Kidney (tissue), 14 donors: ENCODE results near the gene FLNB. TPM values are rescaled to one million over a fixed set of nuclear protein-coding genes. Genes with fewer than 3 reads are reported as not detected.

Experiments used
- DNase-seq, 5 donors: peaks; one replicate each; pipeline ENCODE4 v3.0.0-alpha.2; 2013 to 2020
- FAIRE-seq: peaks from 2 replicates; lab custom pipeline; 2012; peaks lifted over from hg19 to GRCh38; lab: Jason Lieb, UNC
- H3K27ac ChIP-seq, 2 donors: one replicate each; pipeline ENCODE4 v1.7.0; 2013; ENCODE audit warnings: low read depth in 2 of 2, low read length in 2 of 2, inconsistent platforms in 1 of 2
- H3K27me3 ChIP-seq: one replicate; pipeline ENCODE4 v1.7.1; 2013; ENCODE audit warnings: low read length, inconsistent platforms; ENCODE audit not compliant: control insufficient read depth, insufficient read depth
- H3K36me3 ChIP-seq, 3 donors: one replicate each; pipeline versions ENCODE4 v1.7.0 to v1.7.1; 2013; ENCODE audit warnings: low read length in 3 of 3, control low read depth in 1 of 3, inconsistent platforms in 1 of 3; ENCODE audit not compliant: insufficient read depth in 3 of 3, control insufficient read depth in 2 of 3
- H3K4me1 ChIP-seq, 3 donors: one replicate each; pipeline versions ENCODE4 v1.7.0 to v1.7.1; 2013; ENCODE audit warnings: low read length in 3 of 3, inconsistent platforms in 1 of 3, low read depth in 1 of 3; ENCODE audit not compliant: control insufficient read depth in 2 of 3, insufficient read depth in 2 of 3
- H3K4me3 ChIP-seq, 3 donors: one replicate each; pipeline versions ENCODE4 v1.7.0 to v1.8.1; 2013; ENCODE audit warnings: low read length in 3 of 3, control low read depth in 1 of 3, inconsistent platforms in 1 of 3
- H3K9ac ChIP-seq, 3 donors: one replicate each; pipeline versions ENCODE4 v1.7.0 to v1.7.1; 2013; ENCODE audit warnings: low read length in 3 of 3, control low read depth in 1 of 3, inconsistent platforms in 1 of 3
- H3K9me3 ChIP-seq, 3 donors: one replicate each; pipeline versions ENCODE4 v1.7.0 to v1.7.1; 2013; ENCODE audit warnings: low read length in 3 of 3, control low read depth in 1 of 3, inconsistent platforms in 1 of 3; ENCODE audit not compliant: control insufficient read depth in 2 of 3, insufficient read depth in 1 of 3
- CTCF ChIP-seq: IDR thresholded peaks from 3 replicates; pipeline ENCODE4 v1.5.1; 2012; ENCODE audit warnings: mild to moderate bottlenecking, moderate library complexity, borderline replicate concordance; ENCODE audit not compliant: insufficient read depth; ENCODE audit errors: extremely low read depth
- intact Hi-C: fragments of 100-400 bp; cut with DNase I; formaldehyde crosslinking; loops from one replicate; pipeline ENCODE4 v1.11.1; 2022
- polyA plus RNA-seq: library from polyadenylated mRNA; stranded (reverse); fragments of 350-450 nt; fragmentation: Illumina TruSeq; extraction: RNeasy Lipid Tissue Mini Kit (QIAGEN cat#74804); gene quantifications from one replicate; pipeline ENCODE4 v1.2.3, GENCODE V29; 2014; ENCODE audit warnings: low read depth, low replicate concordance; ENCODE audit not compliant: insufficient read depth
- total RNA-seq: library from RNA; stranded (reverse); fragmentation: NEBNext Ultra II Directional; extraction: Animal tissue kit (Norgen Biotek cat#: 25700); gene quantifications from one replicate; pipeline ENCODE4 v1.2.1, GENCODE V29; 2021
- donor health status: control.
- donor health status: control.
- donor health status: control.
- donor health status: control.
- donor health status: control.
- donor health status: DM: yes; HTN: yes; CAD: no.
- donor health status: Normal renal cell carcinoma (clear cell type).

Gene FLNB
- total and polyA plus RNA-seq, 2 donors from 2014 or later, result 115 to 216 TPM

GRCh38 chr3:58134468-58134867 is 126.2 kb downstream of the FLNB start:
- no peak overlapping the region for H3K27ac ChIP-seq
- H3K27me3 ChIP-seq, result no peaks in the 10 kb centered on the region
- no peak overlapping the region for H3K4me3 ChIP-seq
- DNase-seq, result no peak
- intact Hi-C loops, result no loop called here
- no peak for TF ChIP-seq CTCF
- no peaks in the 10 kb centered on the region for H3K9me3 ChIP-seq
- no peak for FAIRE-seq
- no peak overlapping the region for H3K9ac ChIP-seq
- peaks cover 12 to 65% (median 43%) of the 10 kb centered on the region in 3 donors for H3K36me3 ChIP-seq
- H3K4me1 ChIP-seq, result no peaks in the 10 kb centered on the region

GRCh38 chr3:58135712-58136543 is 127.7 kb downstream of the FLNB start:
- no peaks in the 10 kb centered on the region for H3K27me3 ChIP-seq
- H3K27ac ChIP-seq, result no peak overlapping the region
- H3K4me1 ChIP-seq, result no peaks in the 10 kb centered on the region
- H3K9me3 ChIP-seq, result no peaks in the 10 kb centered on the region
- DNase-seq (no peak), FAIRE-seq (no peak)
- peaks cover 16 to 65% (median 40%) of the 10 kb centered on the region in 3 donors for H3K36me3 ChIP-seq
- TF ChIP-seq CTCF, result peak; percentile 7
- intact Hi-C loops, result no loop called here
- H3K9ac ChIP-seq, result no peak overlapping the region
- H3K4me3 ChIP-seq, result no peak overlapping the region

GRCh38 chr3:58137306-58137705 is 129.1 kb downstream of the FLNB start:
- Histone ChIP-seq H3K9ac (no peak overlapping the region), H3K27me3 (no peaks in the 10 kb centered on the region), H3K4me3 (no peak overlapping the region), H3K27ac (no peak overlapping the region), H3K4me1 (no peaks in the 10 kb centered on the region), H3K9me3 (no peaks in the 10 kb centered on the region), H3K36me3 (peaks cover 16 to 72% (median 44%) of the 10 kb centered on the region in 3 donors)
- no peak for TF ChIP-seq CTCF
- FAIRE-seq (no peak), DNase-seq (no peak)
- intact Hi-C loops, result no loop called here
